Dedifferentiated amniotic fluid mesenchymal stem cell (primary cell): Measurements from ENCODE around the gene PIP5K1B.
"Not testable (repeated sequence)": the region's sequence is repeated elsewhere in the genome, so short reads cannot be mapped to it uniquely, and the experiment has no call there.

Source experiments
- DNase-seq: peaks from one replicate; pipeline ENCODE4 v3.0.0-alpha.2; 2016; ENCODE audit errors: extremely low spot score

PIP5K1B gene

GRCh38 chr9:68983522-68984424 is 278.7 kb downstream of the PIP5K1B start:
- no peak for DNase-seq

- not testable (repeated sequence) for DNase-seq
These were observed 281.9 kb downstream of the PIP5K1B start for GRCh38 chr9:68986949-68987348.

DNA sequence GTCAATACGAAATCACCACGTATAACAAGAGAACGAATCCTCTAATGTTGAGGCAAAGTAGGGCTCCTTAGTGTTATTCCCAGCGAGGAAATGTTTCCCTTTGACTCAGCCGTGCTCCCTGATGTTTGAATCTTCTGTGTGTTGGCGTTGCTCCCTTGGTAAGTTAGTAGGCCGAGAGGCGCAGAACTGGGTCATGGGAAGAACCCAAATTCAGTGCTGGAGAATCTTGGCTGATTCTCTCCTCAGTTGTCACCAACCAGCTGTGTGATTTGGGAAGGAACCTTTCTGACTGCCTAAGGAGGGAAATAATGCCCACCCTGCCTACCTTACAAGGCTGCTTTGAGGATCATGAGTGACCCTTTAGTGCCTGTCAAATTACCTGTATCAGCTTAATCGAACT is 286.4 kb downstream of the PIP5K1B start:
- DNase-seq = no peak

DNA sequence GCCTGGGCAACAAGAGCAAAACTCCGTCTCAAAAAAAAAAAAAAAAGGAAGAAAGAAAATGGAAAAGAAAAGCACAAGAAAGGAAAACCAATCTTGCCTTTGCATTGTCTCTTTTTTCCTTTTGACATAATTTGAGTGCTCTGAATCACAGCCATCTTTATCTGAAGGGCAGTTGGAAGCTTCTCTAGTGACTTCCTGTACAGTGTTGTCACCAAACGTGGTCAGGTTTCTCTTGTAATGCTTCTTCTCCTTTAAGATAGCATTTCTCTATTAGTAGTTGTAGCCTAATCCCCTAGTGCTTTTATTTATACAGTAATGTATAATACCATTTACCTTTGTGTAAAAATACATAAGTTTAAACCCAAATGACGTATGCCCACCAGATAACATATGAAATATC is 290.7 kb downstream of the PIP5K1B start:
- DNase-seq = no peak

DNA sequence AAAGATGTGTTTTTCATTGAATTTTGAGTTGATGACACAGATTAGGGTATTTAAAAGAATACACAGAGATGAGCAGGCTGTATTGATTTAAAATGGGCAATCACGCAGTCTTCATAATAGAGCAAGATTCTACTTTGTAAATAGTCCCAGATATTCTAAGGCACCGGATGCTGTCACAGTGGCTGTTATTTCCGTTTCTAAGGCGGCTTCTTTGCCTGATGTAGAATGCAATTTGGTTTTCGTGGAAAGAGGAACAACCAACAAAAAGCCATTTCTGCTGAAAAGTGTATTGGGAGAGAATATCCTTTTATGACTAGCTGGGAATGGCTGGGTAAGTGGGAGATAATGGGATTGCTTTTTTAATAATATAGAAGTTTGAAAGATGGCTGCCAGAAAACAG is 291.4 kb downstream of the PIP5K1B start:
- DNase-seq = no peak

- no peak for DNase-seq
These were observed 292.6 kb downstream of the PIP5K1B start for GRCh38 chr9:68997666-68998065.

DNA sequence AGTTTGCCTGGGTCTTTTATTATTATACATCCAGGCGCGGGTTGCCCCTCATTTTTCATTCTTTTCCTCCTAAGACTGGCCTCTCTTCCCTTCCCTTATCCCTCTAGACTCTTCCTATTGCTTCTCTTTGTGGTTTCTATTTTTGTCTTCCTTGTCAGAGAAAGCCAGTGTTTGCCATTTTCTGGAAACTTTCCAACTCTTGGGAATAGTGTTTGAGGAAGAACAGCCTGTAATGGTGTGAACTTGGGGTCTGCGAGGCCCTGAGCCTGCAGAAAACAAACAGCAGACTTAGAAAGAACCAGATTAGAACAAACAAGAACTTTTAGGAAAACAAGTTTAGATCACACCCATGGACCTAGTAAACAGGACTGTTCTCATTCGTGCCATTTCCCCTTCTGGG is 293.3 kb downstream of the PIP5K1B start:
- no peak for DNase-seq

DNA sequence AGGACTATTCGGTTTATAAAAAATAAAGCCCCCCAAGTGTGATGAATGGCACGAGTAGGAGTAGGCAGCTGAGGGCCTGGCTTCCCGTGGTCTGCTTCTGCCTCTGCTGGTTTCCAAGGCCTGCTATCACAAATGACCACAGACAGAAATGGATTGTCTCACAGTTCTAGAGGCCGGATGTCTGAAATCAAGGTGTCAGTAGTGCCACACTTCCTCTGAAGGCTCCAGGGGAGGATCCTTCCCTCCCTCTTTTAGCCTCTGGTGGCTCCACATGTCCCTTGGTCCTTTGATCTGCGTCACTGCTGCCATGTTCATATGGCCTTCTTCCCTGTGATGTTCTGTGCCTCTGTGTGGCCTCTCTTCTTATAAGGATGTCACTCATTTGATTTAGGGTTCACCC is 293.8 kb downstream of the PIP5K1B start:
- no peak for DNase-seq

- peak; percentile 68 for DNase-seq
These were observed 294.5 kb downstream of the PIP5K1B start for GRCh38 chr9:68999393-69000105.

DNA sequence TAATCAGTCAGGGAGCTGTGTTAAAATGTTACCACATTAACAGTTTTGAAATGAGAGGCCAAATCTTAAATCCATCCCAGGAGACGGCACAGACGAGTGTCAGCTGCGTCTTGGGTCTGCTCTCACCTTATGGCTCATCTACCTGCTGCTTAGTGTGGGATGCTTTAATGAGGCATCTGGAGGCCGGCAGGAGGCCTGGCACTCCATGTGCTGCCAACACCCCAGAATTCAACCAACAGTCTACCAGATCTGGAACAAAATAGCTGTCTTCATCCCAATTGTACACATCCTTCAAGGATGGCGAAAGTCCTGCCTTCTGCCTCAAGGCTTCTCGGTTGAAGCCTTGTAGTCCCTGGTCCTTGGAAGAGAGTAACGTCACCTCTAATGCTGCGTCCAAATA is 296.9 kb downstream of the PIP5K1B start:
- DNase-seq = no peak

GRCh38 chr9:69003051-69003450 is 298.0 kb downstream of the PIP5K1B start:
- DNase-seq = no peak

GRCh38 chr9:69004836-69005235 is 299.8 kb downstream of the PIP5K1B start:
- DNase-seq = peak; percentile 77

DNA sequence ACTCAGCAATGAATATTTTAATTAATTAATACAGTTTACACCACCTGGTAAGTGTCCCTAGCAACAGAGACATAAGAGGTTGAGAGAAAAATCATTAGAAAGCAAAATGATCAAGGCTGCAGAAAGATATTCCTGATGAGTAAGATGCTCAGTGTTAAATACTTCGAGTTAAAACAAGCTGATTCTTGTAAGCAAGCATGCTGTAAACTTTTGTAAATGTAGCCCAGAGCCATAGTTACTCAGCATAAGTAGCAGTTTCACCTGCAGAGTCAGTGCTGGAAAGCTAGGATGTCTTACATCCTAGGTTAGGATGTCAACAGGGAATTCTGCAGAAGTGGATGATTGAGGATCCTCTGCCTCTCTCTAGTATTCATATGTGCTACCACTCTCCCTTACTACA is 304.7 kb downstream of the PIP5K1B start:
- DNase-seq = no peak

- no peak for DNase-seq
These were observed 307.8 kb downstream of the PIP5K1B start for GRCh38 chr9:69012696-69013381.

DNA sequence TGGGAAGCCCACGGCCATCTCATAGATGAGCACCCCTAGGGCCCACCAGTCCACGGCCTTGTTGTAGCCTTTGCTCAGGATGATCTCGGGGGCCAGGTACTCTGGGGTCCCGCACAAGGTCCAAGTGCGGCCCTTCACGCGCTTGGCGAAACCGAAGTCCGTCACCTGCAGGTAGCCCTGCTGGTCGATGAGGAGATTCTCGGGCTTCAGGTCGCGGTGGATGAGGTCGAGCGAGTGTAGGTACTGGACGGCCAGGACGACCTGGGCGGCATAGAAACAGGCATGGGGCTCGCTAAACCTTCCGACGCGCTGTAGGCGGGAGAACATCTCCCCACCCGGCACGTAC is 308.3 kb downstream of the PIP5K1B start:
- DNase-seq = no peak

- DNase-seq = no peak
These were observed 309.0 kb downstream of the PIP5K1B start, which contains the start of gene PRKACG for GRCh38 chr9:69014013-69014412. PRKACG (minus strand) TSS chr9:69014113; CDS start chr9:69014092, 21 bp downstream.

- DNase-seq = no peak
These were observed 311.4 kb downstream of the PIP5K1B start for GRCh38 chr9:69016191-69017096.

- DNase-seq = no peak
These were observed 313.7 kb downstream of the PIP5K1B start for GRCh38 chr9:69018737-69019136.

GRCh38 chr9:69019808-69020207 is 314.8 kb downstream of the PIP5K1B start:
- DNase-seq = no peak

DNA sequence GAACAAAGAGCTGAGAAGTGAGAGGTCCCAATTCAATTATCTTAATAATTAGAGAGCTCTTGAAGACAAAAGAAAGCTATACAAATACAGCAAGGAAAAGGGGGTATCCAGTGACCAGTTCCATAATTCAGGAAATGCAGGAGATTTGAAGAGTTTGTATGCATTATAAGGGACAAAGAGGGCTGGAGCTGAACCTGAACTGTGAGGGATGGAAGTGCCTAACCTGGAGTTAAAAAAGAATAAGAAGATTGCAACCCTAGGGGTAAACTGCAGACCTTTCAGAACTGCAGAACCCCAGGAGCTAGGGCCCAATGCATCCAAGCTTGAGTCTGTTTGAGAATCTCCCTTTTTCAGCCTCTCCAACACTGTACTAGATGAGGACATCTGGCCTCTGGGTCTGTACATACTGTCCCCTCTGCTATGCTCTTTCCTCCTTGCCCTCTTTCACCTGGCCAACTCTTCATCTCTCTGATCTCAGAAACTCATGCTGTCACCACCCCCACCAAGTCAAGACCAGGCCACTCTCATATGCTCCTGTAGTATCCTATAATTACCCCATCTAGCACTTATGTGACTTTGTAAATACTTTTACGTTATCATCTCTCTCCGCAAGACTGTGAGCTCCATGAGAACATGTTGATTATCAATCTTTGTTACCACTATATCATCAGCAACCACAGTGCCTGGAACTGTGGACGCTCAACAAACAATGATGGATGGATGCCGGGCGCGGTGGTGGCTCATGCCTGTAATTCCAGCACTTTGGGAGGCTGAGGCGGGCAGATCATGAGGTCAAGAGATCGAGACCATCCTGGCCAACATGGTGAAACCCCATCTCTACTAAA is 315.5 kb downstream of the PIP5K1B start:
- no peak for DNase-seq

GRCh38 chr9:69023650-69024049 is 318.6 kb downstream of the PIP5K1B start:
- DNase-seq = no peak
